HG03025 (cell line): ENCODE data around the gene NRIP3.
"Not testable (repeated sequence)": the region's sequence is repeated elsewhere in the genome, so short reads cannot be mapped to it uniquely, and the experiment has no call there.

Source experiments
- ATAC-seq: cut with Tn5 transposase; IDR thresholded peaks from one replicate; pipeline ENCODE4 v1.9.1; 2021; ENCODE audit warnings: mild to moderate bottlenecking, moderate library complexity; ENCODE audit not compliant: unreplicated experiment, low FRiP score

The NRIP3 gene

GRCh38 chr11:8979365-8979764 is 24.4 kb downstream of the NRIP3 start:
- not testable (repeated sequence) for ATAC-seq

GRCh38 chr11:8973121-8973520 is 30.7 kb downstream of the NRIP3 start:
- ATAC-seq = no peak

DNA sequence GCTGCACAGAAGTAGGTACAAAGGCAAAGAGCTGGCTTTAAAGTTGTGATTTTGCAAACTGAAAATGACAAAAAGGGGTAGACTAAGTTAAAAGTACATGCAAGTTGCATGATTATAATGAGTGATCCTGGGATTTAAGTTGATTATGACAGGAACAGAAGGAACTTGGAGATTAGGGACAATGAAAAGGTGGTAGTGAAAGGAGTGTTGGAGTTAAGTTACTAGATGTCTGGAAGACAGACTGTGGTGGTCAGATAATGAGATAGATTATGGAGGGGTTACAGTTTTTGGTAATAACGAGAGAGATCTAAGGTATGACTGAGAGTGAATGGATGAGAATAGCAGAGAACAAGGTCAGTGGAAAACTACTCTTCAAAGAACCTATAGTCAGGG is 31.9 kb downstream of the NRIP3 start:
- no peak for ATAC-seq

DNA sequence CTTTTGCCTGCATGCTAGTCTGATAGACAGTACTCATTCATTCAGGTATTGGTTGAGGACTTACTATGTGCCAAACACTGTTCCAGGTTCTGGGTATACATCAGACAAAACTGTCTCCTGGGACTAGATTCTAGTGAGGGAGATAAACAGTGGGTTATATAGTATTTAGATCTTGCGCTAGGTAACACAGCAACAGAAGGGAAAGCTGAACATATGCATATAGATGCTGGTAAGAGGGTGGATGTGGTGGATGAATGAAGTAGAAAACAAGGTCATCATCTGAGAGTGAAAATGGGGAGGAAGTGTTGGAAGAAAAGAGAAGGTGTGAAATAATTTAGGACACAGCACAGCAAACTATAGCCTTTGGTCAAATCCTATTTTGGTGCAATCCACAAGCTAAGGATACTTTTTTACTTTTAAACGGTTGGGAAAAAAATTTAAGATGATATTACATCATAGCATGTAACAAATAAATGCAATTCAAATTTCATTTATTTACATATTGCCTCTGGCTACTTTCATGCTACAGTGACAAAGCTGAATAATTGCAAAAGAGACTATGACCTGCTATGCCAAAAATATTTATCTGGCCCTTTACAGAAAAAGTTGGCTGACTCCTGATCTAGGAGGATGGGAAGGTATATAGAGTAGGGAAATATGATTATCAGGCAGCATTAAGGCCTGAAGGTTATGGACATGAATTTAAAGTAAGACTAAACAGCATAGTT is 32.4 kb downstream of the NRIP3 start:
- ATAC-seq = no peak

GRCh38 chr11:8967184-8967583 is 36.6 kb downstream of the NRIP3 start:
- no peak for ATAC-seq

DNA sequence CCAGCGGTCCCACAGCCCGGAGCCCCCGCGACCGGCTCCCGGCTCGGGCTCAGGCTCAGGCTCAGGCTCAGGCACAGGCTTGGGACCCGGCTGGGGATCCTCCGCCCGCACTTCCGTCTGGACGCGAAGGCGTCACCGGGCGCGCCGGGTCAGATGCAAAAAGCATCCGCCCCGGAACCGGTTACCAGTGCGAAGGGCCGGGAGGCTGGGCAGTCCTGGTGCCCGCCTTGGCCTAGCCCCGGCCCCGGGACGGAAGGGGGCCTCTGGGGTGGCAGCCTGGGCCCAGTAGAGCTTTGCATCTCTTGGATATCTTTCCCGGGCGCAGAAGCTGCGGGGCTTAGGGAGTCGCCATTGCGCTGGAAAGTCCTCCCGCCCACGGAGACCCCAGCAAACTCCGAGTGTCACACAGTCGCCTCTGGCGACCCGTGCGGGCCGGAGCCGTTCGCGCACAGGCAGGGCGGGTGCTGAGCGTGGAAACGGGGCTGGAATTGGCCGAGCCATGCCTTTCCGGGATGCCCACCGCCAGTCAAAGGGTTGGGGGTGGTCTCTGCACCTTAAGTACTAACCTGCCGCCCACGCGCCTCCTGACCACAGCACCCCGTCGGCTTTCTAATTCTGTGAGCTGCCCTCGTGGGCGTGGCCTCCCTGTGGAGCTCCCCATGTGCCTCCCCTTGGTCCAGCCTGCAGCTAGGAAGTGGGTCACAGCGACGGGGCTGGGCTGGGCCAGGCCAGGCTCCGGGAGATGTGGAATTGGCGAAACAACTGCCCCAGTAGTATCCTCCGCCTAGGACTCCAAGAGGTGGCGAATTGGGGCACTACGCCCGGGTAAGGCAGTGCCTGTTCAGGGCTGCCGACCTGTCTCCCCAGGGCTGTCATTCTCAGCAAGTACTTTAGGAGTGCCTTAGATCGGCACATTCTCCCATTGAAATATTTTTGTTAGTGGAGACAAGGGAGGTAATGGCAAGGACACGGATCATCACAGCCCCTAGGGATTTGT is 39.2 kb downstream of the NRIP3 start, which contains the start of gene TMEM9B:
TMEM9B (minus strand) TSS at position 119 of the 997 bp plus-strand sequence. CDS start 129 bp downstream, outside the sequence.
- peak; percentile 79 for ATAC-seq

GRCh38 chr11:8963569-8964323 is 40.1 kb downstream of the NRIP3 start:
- ATAC-seq = peak; percentile 71

GRCh38 chr11:8962841-8963240 is 41.0 kb downstream of the NRIP3 start:
- no peak for ATAC-seq

DNA sequence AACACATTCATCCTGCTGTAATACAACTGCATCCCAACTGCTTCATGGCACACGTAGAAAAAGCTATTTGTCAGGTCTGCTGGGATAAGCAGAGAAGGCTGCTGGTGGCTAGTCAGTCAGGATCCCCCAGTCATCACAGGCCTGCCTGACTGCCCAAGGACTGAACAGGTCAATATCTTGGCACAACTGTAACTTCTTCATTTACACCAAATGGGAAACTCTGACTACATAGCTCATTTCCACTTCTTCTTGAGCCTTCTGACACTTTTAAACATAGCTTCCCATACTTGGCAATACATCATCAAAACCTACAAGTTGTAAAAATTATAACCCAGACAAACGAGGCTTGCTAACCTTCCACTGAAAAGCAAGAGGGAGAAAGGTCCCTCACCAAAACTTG is 42.4 kb downstream of the NRIP3 start:
- ATAC-seq = no peak

- no peak for ATAC-seq
These were observed 44.1 kb downstream of the NRIP3 start for GRCh38 chr11:8959546-8960166.

DNA sequence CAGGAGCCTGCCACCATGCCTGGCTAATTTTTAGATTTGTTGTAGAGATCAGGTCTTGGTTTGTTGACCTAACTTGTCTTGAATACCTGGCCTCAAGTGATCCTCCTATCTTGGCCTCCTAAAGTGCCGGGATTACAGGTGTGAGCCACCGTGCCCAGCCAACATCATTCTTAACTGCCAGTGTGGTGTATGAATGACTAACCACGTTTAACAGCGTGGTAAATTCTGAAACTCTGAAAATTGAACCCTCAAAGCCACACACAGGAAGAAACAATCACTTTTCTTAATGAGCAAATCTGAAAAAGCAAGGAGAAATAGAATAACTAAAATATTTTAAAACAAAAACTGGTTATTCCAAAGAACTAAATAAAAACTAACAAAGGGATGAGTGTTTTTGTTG is 46.9 kb downstream of the NRIP3 start:
- ATAC-seq = no peak

DNA sequence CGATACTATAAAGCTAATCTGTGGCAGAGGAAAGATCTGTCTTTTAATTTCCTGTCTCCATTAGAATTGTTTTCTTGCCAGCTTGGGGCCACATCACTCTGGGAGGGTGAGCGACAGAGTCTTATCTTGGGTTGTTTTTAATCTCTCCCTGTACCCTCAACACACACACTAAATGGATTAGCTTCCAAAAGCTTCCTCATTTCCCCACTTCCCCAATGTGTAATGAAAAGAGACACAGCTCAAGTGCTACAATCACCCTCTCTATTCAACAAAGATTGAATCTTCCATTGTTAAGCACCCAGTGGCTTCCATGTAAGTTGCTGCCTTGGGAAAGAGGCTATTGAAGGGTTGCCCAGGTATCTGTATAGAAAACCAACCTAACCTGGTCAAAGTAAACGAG is 54.9 kb downstream of the NRIP3 start:
- ATAC-seq = no peak

DNA sequence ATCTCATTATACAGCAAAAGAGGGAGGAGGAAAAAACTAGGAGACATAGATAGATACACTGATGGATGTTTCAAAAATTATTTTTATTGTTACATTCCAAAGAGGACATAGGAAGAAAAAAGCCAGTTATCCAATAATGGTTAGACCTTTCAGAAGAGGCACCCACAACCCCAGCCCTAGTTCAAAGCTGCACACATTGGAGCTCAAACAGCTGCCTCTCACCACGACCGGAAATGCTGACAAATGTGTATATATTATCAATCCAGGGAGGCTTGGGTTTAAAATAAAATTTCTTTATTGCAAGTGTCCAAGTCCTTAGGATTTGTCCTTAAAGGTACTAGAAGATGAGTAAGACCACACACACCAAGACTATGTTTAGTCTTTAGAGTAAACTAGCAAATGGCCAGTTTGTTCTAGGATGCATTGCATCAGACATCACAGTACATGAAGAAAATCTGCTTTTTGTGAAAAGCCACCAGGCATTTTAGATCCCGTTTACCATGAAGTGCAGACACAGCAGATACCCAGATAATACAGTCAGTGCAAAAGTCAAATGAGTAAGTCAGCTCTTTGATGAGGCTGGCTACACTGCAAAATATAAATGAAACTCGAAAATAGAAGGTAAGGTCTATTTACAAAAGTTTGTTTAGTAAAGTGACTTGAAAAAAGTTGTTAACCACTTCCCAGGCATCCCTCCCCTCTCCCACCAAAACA is 56.4 kb downstream of the NRIP3 start:
- no peak for ATAC-seq

- ATAC-seq = no peak
These were observed 61.2 kb downstream of the NRIP3 start, which contains the start of gene ASCL3 for GRCh38 chr11:8942518-8943066. TSS of gene ASCL3 (minus strand) at chr11:8943016. CDS start at chr11:8938161, 4,855 bp downstream.

DNA sequence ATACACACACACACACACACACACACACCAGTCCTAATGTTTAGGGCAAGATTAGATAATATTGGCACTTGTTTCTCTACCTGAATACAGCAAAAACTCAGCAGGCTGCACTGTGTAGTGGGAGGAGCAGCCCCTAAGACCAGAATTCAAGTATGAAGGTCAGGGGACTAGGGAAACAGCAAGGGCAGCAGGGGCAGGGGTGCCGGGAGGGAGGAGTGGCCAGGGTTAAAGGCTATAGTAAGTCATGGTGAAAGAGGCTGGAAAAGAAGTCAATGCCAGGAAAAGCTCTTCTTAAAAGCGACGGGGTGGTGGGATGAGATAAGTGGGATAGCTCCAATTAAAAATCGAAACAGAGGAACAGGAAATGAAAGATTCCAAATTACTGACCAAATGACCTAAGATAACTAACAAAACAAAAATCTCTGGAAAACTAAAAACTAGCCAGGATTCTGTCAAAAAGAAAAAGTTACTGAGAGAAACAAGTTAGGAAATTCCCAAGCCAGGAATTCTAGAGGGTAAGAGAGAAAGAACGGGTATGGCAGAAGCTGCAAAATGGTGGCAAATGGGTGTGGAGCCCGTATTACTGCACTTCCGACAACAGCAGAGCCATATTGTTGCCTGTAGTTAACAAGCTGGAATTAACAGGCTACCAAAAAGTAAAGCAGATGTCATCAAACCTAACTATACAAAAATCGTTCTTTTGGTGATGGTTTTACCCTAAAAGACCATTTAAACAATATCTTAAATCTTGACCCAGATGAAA is 62.3 kb downstream of the NRIP3 start:
- ATAC-seq = no peak

- no peak for ATAC-seq
These were observed 66.1 kb downstream of the NRIP3 start for GRCh38 chr11:8937659-8938058.

GRCh38 chr11:8937159-8937558 is 66.6 kb downstream of the NRIP3 start:
- ATAC-seq = no peak

GRCh38 chr11:8935789-8936188 is 68.0 kb downstream of the NRIP3 start:
- not testable (repeated sequence) for ATAC-seq
